ENCODE measurements around the gene NCAPH2.
"Not testable (repeated sequence)": the region's sequence is repeated elsewhere in the genome, so short reads cannot be mapped to it uniquely, and the experiment has no call there.

Gene NCAPH2

DNA sequence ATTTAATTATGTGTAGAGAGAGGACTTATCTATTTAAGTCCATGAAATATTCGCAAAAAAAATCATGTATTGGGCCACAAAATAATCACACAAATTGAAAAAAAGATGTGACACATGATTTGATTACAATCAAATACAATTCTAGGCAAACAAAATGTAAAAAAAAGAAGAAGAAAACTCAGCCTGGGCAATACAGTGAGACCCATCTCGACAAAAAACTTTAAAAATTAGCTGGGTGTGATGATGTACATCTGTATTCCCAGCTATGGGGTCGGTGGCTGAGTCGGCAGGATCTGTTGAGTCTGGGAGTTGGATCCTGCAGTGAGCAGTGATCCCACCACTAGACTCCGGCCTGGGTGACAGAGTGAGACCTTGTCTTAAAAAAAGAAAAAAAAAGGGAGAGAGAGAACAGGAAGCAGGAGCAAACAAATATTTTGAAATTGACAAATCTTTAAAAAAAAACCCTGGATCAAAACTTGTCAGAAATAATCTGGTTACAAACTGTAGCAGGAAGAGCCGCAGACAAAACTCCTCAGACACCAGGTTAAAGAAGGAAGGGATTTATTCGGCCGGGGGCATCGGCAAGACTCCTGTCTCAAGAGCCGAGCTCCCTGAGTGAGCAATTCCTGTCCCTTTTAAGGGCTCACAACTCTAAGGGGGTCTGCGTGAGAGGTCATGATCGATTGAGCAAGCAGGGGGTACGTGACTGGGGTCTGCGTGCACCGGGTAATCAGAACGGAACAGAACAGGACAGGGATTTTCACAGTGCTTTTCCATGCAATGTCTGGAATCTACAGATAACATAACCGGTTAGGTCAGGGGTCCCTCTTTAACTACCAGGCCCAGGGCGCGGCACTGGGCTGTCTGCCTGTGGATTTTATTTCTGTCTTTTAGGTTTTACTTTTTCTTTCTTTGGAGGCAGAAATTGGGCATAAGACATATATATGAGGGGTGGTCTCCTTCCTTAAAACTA, 25.1 kb downstream of the NCAPH2 start:
- TF ChIP-seq SUZ12 (IDR thresholded peaks at IDR 0.05) (no peak), HDGF (IDR thresholded peaks at IDR 0.05; ENCODE audit: borderline replicate concordance) (no peak), SP1 (IDR thresholded peaks at IDR 0.05) (no peak)
- TF ChIP-seq, protein P1, sequence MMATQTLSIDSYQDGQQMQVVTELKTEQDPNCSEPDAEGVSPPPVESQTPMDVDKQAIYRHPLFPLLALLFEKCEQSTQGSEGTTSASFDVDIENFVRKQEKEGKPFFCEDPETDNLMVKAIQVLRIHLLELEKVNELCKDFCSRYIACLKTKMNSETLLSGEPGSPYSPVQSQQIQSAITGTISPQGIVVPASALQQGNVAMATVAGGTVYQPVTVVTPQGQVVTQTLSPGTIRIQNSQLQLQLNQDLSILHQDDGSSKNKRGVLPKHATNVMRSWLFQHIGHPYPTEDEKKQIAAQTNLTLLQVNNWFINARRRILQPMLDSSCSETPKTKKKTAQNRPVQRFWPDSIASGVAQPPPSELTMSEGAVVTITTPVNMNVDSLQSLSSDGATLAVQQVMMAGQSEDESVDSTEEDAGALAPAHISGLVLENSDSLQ (IDR thresholded peaks at IDR 0.05), result no peak
- ChIA-PET CTCF (interaction anchor here (0.9 kb wide), 1 partner anchor 30 kb away, joined by 3 read pairs; no protein-coding TSS in a partner anchor), POLR2A (interaction anchor here (1.3 kb wide), 1 partner anchor 30 kb away, joined by 3 read pairs; the partner anchor contains the start of gene SYCE3)
- no peak for DNase-seq (ENCODE audit: extremely low spot score)

DNA sequence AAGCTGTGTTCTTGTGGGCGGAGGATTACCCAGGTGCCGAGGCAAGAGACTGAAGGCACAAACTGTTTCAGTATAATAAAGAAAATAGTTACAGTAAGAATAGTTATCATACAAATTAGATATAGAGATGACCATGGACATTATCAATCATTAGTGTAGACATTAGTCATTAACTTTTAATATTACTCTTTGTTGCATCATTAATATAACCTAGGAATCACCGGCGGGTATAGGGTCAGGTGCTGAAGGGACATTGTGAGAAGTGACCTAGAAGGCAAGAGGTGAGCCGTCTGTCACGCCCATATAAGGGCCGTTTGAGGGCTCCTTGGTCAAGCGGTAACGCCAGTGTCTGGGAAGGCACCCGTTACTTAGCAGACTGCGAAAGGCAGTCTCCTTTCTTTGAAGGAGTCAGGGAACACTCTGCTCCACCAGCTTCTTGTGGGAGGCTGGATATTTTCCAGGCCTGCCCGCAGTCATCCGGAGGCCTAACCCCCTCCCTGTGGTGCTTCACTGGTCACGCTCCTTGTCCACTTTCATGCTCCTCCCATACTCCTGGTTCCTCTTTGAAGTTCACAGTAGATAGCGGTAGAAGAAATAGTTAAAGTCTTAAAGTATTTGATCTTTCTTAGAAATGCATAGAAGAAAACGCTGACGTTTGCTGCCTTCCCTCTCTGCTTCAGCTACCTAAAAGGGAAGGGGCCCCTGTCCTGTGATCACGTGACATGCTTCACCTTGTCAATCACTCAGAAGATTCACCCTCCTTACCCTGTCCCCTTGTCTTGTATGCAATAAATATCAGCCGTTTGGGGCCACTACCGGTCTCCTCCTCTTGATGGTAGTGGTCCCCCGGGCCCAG, 26.1 kb downstream of the NCAPH2 start:
- not testable (repeated sequence) for DNase-seq (ENCODE audit: extremely low spot score)
- ChIA-PET CTCF (interaction anchor here (0.9 to 2.2 kb wide), 2 partner anchors 8 to 29 kb away, joined by 3 to 10 read pairs; partner anchors contain the start of gene SCO2), POLR2A (interaction anchor here (1.3 to 7.3 kb wide), 2 partner anchors 9 to 29 kb away, joined by 3 to 49 read pairs; partner anchors contain the start of genes SCO2 and SYCE3)
- TF ChIP-seq, protein P1 (IDR thresholded peaks at IDR 0.05), result peak; percentile 57; the same call in 1 of the 2 replicates

DNA sequence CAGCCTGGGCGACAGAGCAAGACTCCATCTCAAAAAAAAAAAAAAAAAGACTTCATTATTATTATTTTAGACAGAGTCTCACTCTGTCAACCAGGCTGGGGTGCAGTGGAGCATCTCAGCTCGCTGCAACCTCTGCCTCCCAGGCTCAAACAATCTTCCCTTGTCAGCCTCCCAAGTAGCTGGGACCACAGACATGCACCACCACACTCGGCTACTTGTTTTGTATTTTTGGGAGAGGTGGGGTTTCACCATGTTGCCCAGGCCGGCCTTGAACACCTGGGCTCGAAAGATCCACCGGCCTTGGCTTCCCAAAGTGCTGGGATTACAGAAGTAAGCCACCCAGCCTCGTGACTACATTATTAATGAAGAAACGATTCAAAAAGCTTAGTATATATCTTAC, 27.1 kb downstream of the NCAPH2 start:
- ChIA-PET CTCF (interaction anchor here (0.6 to 2.2 kb wide), 3 partner anchors 9 to 92 kb away, joined by 3 to 10 read pairs (median 5); partner anchors contain the start of gene SCO2), POLR2A (interaction anchor here (0.7 to 7.3 kb wide), 3 partner anchors 10 to 31 kb away, joined by 3 to 49 read pairs (median 3); partner anchors contain the start of genes SCO2 and SYCE3)
- TF ChIP-seq, protein P1 (IDR thresholded peaks at IDR 0.05), result no peak
- no peak for TF ChIP-seq FOXM1 (IDR thresholded peaks at IDR 0.05; ENCODE audit: borderline replicate concordance)
- TF ChIP-seq BHLHE40 (IDR thresholded peaks at IDR 0.05; ENCODE audit: borderline replicate concordance), result no peak
- TF ChIP-seq CTBP1 (IDR thresholded peaks at IDR 0.05; ENCODE audit: borderline replicate concordance), result no peak
- TF ChIP-seq ELF4 (IDR thresholded peaks at IDR 0.05), result no peak
- no peak for TF ChIP-seq TARDBP (IDR thresholded peaks at IDR 0.05)
- DNase-seq (ENCODE audit: extremely low spot score), result no peak

DNA sequence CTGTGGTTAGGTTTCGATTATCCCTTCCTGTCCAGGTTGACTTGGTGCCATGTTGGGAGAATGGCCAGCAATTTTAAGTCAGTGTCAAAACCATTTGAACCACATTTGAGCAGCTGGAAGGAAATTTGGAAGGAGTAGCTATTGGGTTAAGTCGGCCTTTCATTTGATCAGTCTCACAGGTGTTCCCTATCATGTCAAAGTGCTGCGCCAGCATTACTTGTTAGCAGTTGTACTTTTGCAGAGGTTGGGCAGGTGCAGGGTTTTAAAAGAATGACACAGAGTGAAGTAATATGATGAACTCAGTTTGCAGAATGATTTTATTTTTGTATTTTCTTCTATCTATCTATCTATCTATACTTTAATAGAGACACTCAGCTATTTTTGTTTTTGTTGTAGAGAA, 28.2 kb downstream of the NCAPH2 start:
- TF ChIP-seq SP1 (IDR thresholded peaks at IDR 0.05), result no peak
- no peak for TF ChIP-seq FOXK2 (IDR thresholded peaks at IDR 0.05)
- TF ChIP-seq L3MBTL2 (conservative IDR thresholded peaks at IDR 0.05), result no peak
- TF ChIP-seq SUZ12 (IDR thresholded peaks at IDR 0.05), result no peak
- DNase-seq (ENCODE audit: extremely low spot score), result no peak
- ChIA-PET CTCF (interaction anchor here (0.9 to 2.2 kb wide), 2 partner anchors 11 to 91 kb away, joined by 5 to 10 read pairs; partner anchors contain the start of gene SCO2), POLR2A (interaction anchor here (7.3 kb wide), 1 partner anchor 11 kb away, joined by 49 read pairs; the partner anchor contains the start of gene SCO2)

DNA sequence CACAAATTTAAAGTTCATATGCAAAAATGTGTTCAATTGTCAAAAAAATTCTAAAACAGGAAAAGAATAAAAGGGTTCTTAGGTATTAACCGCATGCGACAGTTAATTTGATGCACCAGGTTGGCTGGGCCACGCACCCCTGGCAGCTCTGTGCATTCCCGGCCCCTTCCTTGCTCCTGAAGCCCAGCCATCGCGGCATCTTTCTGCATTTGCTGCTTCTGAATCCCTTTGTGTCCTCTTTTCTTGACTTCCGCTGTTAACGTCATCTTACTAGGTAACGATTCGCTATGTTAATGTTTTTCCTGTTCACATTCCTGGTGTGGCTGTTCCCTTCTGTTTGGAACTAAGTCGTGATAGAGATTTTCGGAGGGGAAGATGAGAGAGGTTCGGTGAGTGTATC, 29.7 kb downstream of the NCAPH2 start:
- DNase-seq (ENCODE audit: extremely low spot score), result no peak
- ChIA-PET CTCF (interaction anchor here (3.4 kb wide), 1 partner anchor 12 kb away, joined by 11 read pairs; the partner anchor contains the start of gene SCO2), POLR2A (interaction anchor here (7.3 kb wide), 1 partner anchor 13 kb away, joined by 49 read pairs; the partner anchor contains the start of gene SCO2)
- TF ChIP-seq LEF1 (IDR thresholded peaks at IDR 0.05; ENCODE audit: borderline replicate concordance) (no peak), FOXK2 (IDR thresholded peaks at IDR 0.05) (no peak), FOXA1 (IDR thresholded peaks at IDR 0.05) (no peak), FOXM1 (IDR thresholded peaks at IDR 0.05; ENCODE audit: borderline replicate concordance) (no peak), BHLHE40 (IDR thresholded peaks at IDR 0.05; ENCODE audit: borderline replicate concordance) (no peak), ZNF384 (IDR thresholded peaks at IDR 0.05) (no peak), L3MBTL2 (conservative IDR thresholded peaks at IDR 0.05) (no peak), HDGF (IDR thresholded peaks at IDR 0.05; ENCODE audit: borderline replicate concordance) (no peak), CTBP1 (IDR thresholded peaks at IDR 0.05; ENCODE audit: borderline replicate concordance) (no peak), SUZ12 (IDR thresholded peaks at IDR 0.05) (no peak), ARNT (IDR thresholded peaks at IDR 0.05) (no peak), TARDBP (IDR thresholded peaks at IDR 0.05) (no peak), ELF4 (IDR thresholded peaks at IDR 0.05) (no peak), SP1 (IDR thresholded peaks at IDR 0.05) (no peak), NFRKB (IDR thresholded peaks at IDR 0.05) (no peak)
- TF ChIP-seq, protein P1 (IDR thresholded peaks at IDR 0.05), result no peak
